Activated CD4-positive, alpha-beta T cell treated with anti-CD3 and anti-CD28 coated beads, Interleukin-2, amount 50 U/mL, for 16 hours (primary cell): ENCODE measurements around the gene MRPS15.
A peak's percentile ranks its signal among the peaks of the same experiment; 100 is the strongest.

ENCODE experiments used
- DNase-seq: peaks from one replicate; pipeline ENCODE4 v3.0.0-alpha.2; 2020

Gene MRPS15

DNA sequence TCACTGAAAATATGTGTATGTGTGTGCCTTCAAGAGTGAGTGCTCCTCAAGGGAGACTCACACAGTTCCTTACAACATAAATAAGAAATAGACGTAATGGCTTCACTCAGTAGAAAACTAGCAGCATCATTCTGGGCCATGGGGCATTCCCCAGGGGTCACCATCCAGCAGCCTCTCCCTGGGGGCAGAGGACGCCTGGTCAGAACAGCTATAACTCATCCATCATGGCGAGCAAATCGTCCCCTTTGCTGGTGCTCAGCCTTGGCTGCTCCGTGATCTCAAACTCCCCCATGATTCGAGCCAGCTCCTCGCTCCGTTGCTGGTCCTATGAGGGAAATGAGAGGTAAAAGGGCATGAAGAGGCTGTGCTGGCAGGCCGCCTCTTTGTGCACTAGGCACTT lies 46.3 kb downstream of the MRPS15 start:
- no peak for DNase-seq

DNA sequence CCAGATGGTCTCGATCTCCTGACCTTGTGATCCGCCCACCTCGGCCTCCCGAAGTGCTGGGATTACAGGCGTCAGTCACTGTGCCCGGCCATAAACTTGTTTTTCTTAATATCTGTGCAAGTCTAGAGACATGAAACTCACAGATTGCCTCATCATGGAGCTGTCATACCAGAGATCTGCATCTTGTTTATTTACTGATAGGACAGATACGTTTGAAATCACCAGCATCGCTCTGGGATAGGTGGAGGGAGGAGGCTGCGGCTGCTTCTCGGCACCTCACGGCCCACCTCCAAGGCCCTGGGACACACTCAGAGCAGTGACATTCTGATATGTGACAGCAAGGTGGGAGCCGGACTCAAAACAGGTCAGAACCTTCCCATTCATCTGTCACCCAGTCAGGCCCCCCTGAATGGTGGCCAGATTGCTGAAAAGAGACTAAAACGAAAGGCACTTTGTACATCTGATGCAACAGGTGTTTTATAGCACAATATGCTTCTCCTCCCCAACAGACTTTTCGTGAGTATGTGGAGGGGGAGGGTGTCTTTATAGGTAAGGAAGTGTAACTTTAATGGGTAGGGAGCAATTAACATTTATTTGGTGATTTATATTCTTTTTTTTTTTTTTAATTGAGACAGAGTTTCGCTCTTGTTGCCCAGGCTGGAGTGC lies 48.4 kb downstream of the MRPS15 start:
- DNase-seq = no peak

DNA sequence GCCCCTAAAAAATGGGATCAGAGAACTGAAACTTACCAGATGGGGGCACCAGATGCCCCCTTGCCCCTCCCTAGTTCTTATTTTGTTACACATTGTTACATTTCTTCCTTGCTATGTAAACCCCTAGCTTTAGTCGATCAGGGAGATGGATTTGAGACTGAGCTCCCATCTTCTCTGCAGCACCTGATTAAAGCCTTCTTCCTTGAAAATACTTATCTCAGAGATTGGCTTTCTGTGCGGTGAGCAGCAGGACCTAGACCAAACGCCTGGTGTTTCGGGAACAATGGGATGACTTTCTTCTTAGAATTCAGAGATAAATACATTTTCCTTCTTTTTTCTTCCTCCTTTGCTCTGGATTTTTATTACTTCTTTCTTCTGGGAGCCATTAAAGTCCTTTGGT lies 49.8 kb downstream of the MRPS15 start:
- DNase-seq = no peak

DNA sequence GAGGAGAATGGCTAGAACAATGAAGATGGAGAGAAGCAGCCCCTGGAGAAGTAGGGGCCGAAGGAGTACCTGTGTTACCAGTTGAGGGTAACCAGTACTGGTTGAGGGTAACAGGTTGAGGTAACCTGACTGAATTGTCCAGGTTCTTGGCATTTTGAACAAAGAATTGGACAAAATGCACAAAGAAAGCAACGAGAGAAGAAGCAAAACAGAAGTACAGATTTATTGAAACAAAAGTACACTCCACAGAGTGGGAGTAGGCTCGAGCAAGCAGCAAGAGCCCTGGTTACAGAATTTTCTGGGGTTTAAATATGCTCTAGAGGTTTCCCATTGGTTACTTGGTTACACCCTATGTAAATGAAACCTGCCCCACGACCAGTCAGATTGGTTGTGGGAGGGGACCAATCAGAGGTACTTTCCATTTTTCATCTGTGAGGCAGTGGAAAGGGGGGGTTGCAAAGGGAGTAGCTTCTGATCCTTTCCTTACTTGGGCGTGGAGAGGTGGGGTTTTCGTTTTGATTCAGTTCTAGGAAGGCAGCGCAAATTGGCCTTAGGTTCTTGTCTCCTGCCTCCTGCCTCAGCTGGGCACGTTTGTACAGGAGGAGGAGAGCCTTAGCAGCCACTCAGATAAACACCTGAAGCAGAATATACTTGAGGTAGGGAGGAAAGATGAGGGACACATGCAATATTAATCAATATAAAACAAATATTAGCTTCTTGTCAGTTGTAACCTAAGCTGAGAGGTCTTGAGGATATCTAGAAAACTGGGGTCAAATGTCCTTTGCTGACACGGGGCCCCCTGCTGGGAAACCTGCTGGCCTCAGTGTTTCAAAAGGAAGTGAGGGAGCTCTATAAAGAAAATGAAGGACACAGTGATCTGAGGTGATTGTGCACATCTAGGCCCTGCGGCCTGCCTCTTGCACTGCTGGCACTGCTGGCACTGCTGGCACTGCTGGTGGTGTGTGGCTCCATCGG lies 52.2 kb downstream of the MRPS15 start:
- peak; percentile 93 for DNase-seq

DNA sequence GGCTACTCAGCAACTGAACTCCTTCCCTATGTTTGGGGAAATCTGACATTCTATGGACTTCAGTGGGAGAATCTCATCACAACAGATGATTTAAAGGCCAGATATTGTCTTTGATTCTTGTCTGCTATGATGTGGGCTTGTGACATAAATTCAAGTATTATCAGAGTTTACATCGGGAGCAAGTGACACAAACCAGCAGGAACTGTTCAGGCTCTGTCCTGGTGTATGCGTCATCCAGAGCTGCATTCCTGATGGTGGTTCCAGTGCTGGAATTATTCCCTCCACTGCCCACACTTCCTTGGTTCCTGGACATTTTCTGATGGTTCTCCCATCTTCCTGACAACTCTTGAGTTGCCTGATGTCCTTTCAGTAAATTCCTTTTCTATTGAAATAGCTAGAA lies 55.7 kb downstream of the MRPS15 start:
- no peak for DNase-seq

DNA sequence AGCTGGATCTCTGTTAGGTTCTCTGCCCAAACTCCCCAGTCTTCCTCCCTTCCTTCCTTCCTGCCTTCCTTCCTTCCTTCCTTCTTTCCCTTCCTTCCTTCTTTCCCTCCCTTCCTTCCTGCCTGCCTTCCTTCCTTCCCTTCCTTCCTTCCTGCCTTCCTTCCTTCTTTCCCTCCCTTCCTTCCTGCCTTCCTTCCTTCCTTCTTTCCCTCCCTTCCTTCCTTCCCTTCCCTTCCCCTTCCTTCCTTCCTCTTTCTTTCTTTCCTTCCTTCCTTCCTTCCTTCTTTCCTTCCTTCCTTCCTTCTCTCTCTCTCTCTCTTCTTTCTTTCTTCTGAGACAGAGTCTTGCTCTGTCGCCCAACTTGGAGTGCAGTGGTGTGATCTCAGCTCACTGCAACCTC lies 57.7 kb downstream of the MRPS15 start:
- DNase-seq = no peak
